Ishikawa (cell line): ENCODE measurements around the gene PHLDB2.

Experiments used
- CEBPB ChIP-seq: IDR thresholded peaks from 2 replicates; pipeline ENCODE4 v1.6.1; 2012
- CREB1 ChIP-seq: IDR thresholded peaks from 2 replicates; pipeline ENCODE4 v1.6.1; 2012; ENCODE audit warnings: low read depth
- EGR1 ChIP-seq: IDR thresholded peaks from 2 replicates; pipeline ENCODE4 v1.6.1; 2012
- EP300 ChIP-seq: IDR thresholded peaks from 2 replicates; pipeline ENCODE4 v1.6.1; 2012; ENCODE audit warnings: borderline replicate concordance
- MAX ChIP-seq: IDR thresholded peaks from 2 replicates; pipeline ENCODE4 v1.6.1; 2012
- NFIC ChIP-seq: IDR thresholded peaks from 2 replicates; pipeline ENCODE4 v1.6.1; 2012
- RAD21 ChIP-seq: IDR thresholded peaks from 2 replicates; pipeline ENCODE4 v1.6.1; 2012; ENCODE audit warnings: low read depth
- REST ChIP-seq: IDR thresholded peaks from 2 replicates; pipeline ENCODE4 v1.6.1; 2012; ENCODE audit warnings: low read depth, mild to moderate bottlenecking
- TAF1 ChIP-seq: IDR thresholded peaks from 2 replicates; pipeline ENCODE4 v1.6.1; 2012; ENCODE audit warnings: low read depth, mild to moderate bottlenecking
- TCF12 ChIP-seq: IDR thresholded peaks from 2 replicates; pipeline ENCODE4 v1.6.1; 2012; ENCODE audit warnings: low read depth
- TEAD4 ChIP-seq: IDR thresholded peaks from 2 replicates; pipeline ENCODE4 v1.6.1; 2012
- USF1 ChIP-seq: IDR thresholded peaks from 2 replicates; pipeline ENCODE4 v1.6.1; 2012
- YY1 ChIP-seq: IDR thresholded peaks from 2 replicates; pipeline ENCODE4 v1.6.1; 2012; ENCODE audit warnings: low read depth

- no peak for TF ChIP-seq CREB1
- no peak for TF ChIP-seq NFIC
- no peak for TF ChIP-seq CEBPB
- TF ChIP-seq EGR1: no peak
- no peak for TF ChIP-seq TEAD4
- TF ChIP-seq TAF1: no peak
- no peak for TF ChIP-seq YY1
- no peak for TF ChIP-seq TCF12
- TF ChIP-seq USF1: no peak
- TF ChIP-seq MAX: no peak
- no peak for TF ChIP-seq EP300
- TF ChIP-seq RAD21: no peak
- TF ChIP-seq REST: no peak
Measured at GRCh38 chr3:112002096-112002971, 143.3 kb downstream of the PHLDB2 start.
